Measurements from ENCODE around the gene IHH. TPM values are rescaled to one million over a fixed set of nuclear protein-coding genes. Genes with fewer than 3 reads are reported as not detected.
A peak's percentile ranks its signal among the peaks of the same experiment; 100 is the strongest.

The IHH gene
- total and polyA plus RNA-seq, 3 donors from 2014 or later = 0.19 to 1.1 (median 0.39) TPM

DNA sequence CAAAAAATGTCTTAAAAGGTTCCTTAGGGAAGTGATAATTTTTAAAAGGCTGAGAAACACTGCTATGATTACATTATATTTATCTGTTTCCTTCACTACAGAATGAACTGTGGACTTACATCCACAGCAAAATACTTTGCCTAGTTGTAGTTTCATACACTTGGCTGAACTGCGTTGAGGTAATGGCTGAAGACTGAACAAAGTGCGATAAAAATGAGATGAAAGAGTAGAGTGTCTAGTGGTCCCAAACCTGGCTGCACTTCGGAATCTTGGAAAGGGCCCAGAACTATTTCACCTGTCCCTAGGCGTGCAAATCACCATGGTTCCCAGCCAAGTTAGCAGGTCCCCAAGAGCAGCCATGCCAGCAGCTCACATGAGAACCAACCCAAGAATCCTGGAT is 18.2 kb upstream of the IHH start:
- DNase-seq = no peak
- intact Hi-C loops (cut with DNase I; ENCODE audit: low total_unique reads) = no loop called here
- 93 to 96% methylated on average over 4 of the region's 4 CpGs for WGBS, 2 donors
- Histone ChIP-seq H3K9me3 (no peaks in the 10 kb centered on the region), H3K27ac (no peak overlapping the region), H3K36me3 (ENCODE audit: low read depth, missing control alignments) (no peaks in the 10 kb centered on the region), H3K27me3 (no peaks in the 10 kb centered on the region), H3K4me3 (no peak overlapping the region), H3K4me1 (no peaks in the 10 kb centered on the region)
- TF ChIP-seq, protein P1, sequence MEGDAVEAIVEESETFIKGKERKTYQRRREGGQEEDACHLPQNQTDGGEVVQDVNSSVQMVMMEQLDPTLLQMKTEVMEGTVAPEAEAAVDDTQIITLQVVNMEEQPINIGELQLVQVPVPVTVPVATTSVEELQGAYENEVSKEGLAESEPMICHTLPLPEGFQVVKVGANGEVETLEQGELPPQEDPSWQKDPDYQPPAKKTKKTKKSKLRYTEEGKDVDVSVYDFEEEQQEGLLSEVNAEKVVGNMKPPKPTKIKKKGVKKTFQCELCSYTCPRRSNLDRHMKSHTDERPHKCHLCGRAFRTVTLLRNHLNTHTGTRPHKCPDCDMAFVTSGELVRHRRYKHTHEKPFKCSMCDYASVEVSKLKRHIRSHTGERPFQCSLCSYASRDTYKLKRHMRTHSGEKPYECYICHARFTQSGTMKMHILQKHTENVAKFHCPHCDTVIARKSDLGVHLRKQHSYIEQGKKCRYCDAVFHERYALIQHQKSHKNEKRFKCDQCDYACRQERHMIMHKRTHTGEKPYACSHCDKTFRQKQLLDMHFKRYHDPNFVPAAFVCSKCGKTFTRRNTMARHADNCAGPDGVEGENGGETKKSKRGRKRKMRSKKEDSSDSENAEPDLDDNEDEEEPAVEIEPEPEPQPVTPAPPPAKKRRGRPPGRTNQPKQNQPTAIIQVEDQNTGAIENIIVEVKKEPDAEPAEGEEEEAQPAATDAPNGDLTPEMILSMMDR (IDR thresholded peaks at IDR 0.05) = no peak
- no peak for TF ChIP-seq POLR2A (IDR thresholded peaks at IDR 0.05)

DNA sequence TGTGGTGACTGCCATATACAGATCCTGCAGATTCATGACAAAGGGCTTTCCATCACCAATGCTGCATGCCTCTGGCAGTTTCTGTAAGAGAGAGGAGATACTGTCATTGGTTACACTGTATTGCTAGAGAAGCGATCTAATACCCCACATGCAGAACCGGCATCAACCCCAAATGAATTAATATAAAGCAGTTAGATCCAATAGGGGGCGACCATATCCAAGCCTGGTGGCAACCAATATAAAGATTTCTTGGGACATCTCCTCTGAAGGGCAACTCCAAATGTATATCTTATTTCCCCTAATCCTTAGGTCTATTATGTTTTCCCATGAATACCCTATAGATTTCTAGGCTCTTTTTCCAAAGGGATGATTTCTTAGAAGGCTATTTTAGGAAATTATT is 17.4 kb upstream of the IHH start:
- H3K27me3 ChIP-seq = no peaks in the 10 kb centered on the region
- H3K27ac ChIP-seq = no peak overlapping the region
- WGBS, 2 donors = 86 to 88% methylated on average over 3 of the region's 3 CpGs
- H3K9me3 ChIP-seq = no peaks in the 10 kb centered on the region
- intact Hi-C loops (cut with DNase I; ENCODE audit: low total_unique reads) = no loop called here
- no peak for TF ChIP-seq POLR2A (IDR thresholded peaks at IDR 0.05)
- TF ChIP-seq, protein P1 (IDR thresholded peaks at IDR 0.05) = no peak
- H3K4me3 ChIP-seq = no peak overlapping the region
- no peaks in the 10 kb centered on the region for H3K36me3 ChIP-seq (ENCODE audit: low read depth, missing control alignments)
- no peak for DNase-seq
- H3K4me1 ChIP-seq = no peaks in the 10 kb centered on the region

DNA sequence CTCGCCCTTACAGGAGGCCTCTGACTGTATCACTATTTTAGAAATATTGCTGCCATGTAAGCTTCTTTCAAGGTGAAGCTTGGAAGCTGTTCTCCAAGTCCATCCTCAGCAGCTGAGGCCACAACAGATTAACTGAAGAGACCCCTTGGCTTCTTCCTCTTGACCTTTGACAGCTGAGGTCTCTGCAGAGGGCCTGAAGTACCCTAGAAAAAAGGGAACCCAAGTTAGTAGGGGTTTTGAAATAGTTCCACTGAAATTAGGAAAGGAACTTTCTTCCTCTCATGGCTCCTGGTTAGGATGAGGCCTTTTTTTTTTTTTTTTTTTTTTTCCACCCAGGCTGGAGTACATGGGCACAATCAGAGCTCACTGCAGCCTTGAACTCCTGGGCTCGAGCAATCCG is 15.5 kb upstream of the IHH start:
- Histone ChIP-seq H3K27me3 (no peaks in the 10 kb centered on the region), H3K36me3 (ENCODE audit: low read depth, missing control alignments) (no peaks in the 10 kb centered on the region), H3K27ac (no peak overlapping the region), H3K9me3 (no peaks in the 10 kb centered on the region), H3K4me1 (no peaks in the 10 kb centered on the region), H3K4me3 (no peak overlapping the region)
- 78 to 81% methylated on average over 3 of the region's 3 CpGs for WGBS, 2 donors
- no peak for DNase-seq
- no peak for TF ChIP-seq POLR2A (IDR thresholded peaks at IDR 0.05)
- TF ChIP-seq, protein P1 (IDR thresholded peaks at IDR 0.05) = no peak
- intact Hi-C loops (cut with DNase I; ENCODE audit: low total_unique reads) = no loop called here

GRCh38 chr2:219073413-219074129 is 12.8 kb upstream of the IHH start:
- WGBS, 2 donors = 61 to 71% methylated on average over 14 of the region's 14 CpGs
- DNase-seq = peak; percentile 51
- intact Hi-C loops (cut with DNase I; ENCODE audit: low total_unique reads) = no loop called here

More at GRCh38 chr2:219073413-219074129, 12.8 kb upstream of the IHH start:
- Histone ChIP-seq H3K4me1 (no peaks in the 10 kb centered on the region), H3K27me3 (no peaks in the 10 kb centered on the region), H3K4me3 (no peak overlapping the region), H3K9me3 (no peaks in the 10 kb centered on the region), H3K36me3 (ENCODE audit: low read depth, missing control alignments) (no peaks in the 10 kb centered on the region), H3K27ac (no peak overlapping the region)
- no peak for TF ChIP-seq POLR2A (IDR thresholded peaks at IDR 0.05)
- TF ChIP-seq, protein P1 (IDR thresholded peaks at IDR 0.05) = peak in 2 of 3 experiments; percentile 29 to 35
